ENCODE results near the gene MYG1. TPM values are rescaled to one million over a fixed set of nuclear protein-coding genes. Genes with fewer than 3 reads are reported as not detected.

MYG1 gene
- total RNA-seq, 1 donor from 2014 or later = 48.8 TPM

DNA sequence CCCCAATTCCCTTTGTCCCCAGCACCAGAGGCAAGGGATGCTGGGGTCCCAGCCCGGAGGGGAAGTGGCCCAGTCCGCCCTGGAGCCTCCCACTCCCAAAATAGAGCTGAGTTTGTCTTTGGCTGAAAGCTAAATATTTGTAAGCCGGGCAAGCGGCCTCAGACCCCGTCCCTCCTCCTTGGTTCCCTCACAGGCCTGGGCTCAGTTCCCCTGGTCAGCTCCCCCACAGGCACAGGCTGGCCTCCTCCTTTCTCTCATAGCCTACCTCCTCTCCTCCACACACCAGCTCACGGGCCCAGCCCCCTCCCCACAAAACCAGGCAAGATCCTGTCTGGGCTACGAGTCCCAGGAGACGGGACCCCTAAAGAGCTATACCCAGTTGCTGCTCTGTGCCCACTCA is 35.3 kb downstream of the MYG1 start:
- no peak for DNase-seq (ENCODE audit: low spot score)
- Histone ChIP-seq H3F3A (ENCODE audit: low read depth) (peaks cover 2% of the 10 kb centered on the region), H3K79me2 (ENCODE audit: low read depth) (no peaks in the 10 kb centered on the region), H3K4me3 (no peak overlapping the region), H3K36me3 (no peaks in the 10 kb centered on the region), H3K4me1 (peaks cover 36% of the 10 kb centered on the region), H3K4me2 (peak overlapping the region; percentile 61), H3K9ac (no peak overlapping the region), H3K9me3 (ENCODE audit: low read depth) (no peaks in the 10 kb centered on the region), H3K27ac (no peak overlapping the region), H3K27me3 (no peaks in the 10 kb centered on the region), H2AFZ (replicated peaks) (no peak overlapping the region), H4K20me1 (ENCODE audit: low read depth) (no peaks in the 10 kb centered on the region)
- peaks cover 2% of the 10 kb centered on the region for H3K27me3 Mint-ChIP-seq (ENCODE audit: insufficient read depth, low read depth)
- H3K9me3 Mint-ChIP-seq = no peaks in the 10 kb centered on the region
- peak overlapping the region; percentile 74 for H3K27ac Mint-ChIP-seq
- TF ChIP-seq EZH2phosphoT487 (IDR thresholded peaks at IDR 0.05) (no peak), EZH2 (IDR thresholded peaks at IDR 0.05) (no peak)
- TF ChIP-seq, protein P1, sequence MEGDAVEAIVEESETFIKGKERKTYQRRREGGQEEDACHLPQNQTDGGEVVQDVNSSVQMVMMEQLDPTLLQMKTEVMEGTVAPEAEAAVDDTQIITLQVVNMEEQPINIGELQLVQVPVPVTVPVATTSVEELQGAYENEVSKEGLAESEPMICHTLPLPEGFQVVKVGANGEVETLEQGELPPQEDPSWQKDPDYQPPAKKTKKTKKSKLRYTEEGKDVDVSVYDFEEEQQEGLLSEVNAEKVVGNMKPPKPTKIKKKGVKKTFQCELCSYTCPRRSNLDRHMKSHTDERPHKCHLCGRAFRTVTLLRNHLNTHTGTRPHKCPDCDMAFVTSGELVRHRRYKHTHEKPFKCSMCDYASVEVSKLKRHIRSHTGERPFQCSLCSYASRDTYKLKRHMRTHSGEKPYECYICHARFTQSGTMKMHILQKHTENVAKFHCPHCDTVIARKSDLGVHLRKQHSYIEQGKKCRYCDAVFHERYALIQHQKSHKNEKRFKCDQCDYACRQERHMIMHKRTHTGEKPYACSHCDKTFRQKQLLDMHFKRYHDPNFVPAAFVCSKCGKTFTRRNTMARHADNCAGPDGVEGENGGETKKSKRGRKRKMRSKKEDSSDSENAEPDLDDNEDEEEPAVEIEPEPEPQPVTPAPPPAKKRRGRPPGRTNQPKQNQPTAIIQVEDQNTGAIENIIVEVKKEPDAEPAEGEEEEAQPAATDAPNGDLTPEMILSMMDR (IDR thresholded peaks at IDR 0.05) = no peak
- peaks cover 38% of the 10 kb centered on the region for H3K4me1 Mint-ChIP-seq
- H3K4me3 Mint-ChIP-seq = peak overlapping the region; percentile 41
- no peaks in the 10 kb centered on the region for H3K36me3 Mint-ChIP-seq

DNA sequence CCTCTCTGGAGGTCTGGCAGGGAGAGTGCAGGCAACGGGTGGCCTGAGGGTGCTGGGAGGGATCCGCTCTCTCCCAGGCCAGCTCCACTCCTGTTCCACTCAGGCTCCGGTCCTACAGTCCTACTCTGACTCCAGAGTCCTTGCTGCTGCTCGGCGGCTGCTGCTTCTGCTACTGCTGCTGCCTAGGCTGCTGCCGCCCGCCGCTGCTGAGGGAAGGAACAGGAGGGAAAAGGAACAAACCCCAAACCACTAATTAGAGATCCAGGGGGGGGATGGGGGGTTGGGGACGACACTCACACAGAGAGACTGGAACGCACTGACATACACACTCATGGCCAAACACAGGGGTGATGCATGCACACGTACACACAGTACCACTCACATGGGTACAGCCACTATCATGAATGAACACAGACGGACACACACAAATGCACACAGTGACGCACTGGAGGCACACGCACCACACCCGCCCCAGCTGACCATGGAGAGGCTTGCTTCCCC is 36.7 kb downstream of the MYG1 start, which contains the start of gene SP7:
Gene SP7, minus strand, starts transcription at position 174 of the 501 bp plus-strand sequence. CDS start 708 bp downstream, outside the sequence.
- H3K27me3 Mint-ChIP-seq (ENCODE audit: insufficient read depth, low read depth) = peaks cover 9% of the 10 kb centered on the region
- H3K9me3 Mint-ChIP-seq = no peaks in the 10 kb centered on the region
- no peak within 1 kb of the TSS for H3K9ac ChIP-seq
- TF ChIP-seq EZH2phosphoT487 (IDR thresholded peaks at IDR 0.05) (no peak), EZH2 (IDR thresholded peaks at IDR 0.05) (no peak)
- TF ChIP-seq, protein P1 (IDR thresholded peaks at IDR 0.05) = no peak
- H3K4me1 ChIP-seq = peaks cover 36% of the 10 kb centered on the region
- H3K4me3 ChIP-seq = no peak within 1 kb of the TSS
- DNase-seq (ENCODE audit: low spot score) = peak; percentile 37
- H3K27ac Mint-ChIP-seq = peak within 1 kb of the TSS; percentile 34
- H4K20me1 ChIP-seq (ENCODE audit: low read depth) = no peaks in the 10 kb centered on the region
- no peaks in the 10 kb centered on the region for H3K9me3 ChIP-seq (ENCODE audit: low read depth)
- no peaks in the 10 kb centered on the region for H3K36me3 Mint-ChIP-seq
- H3K4me3 Mint-ChIP-seq = no peak within 1 kb of the TSS
- H3K36me3 ChIP-seq = no peaks in the 10 kb centered on the region
- H3K79me2 ChIP-seq (ENCODE audit: low read depth) = no peaks in the 10 kb centered on the region
- H3K27ac ChIP-seq = no peak within 1 kb of the TSS
- H3K4me2 ChIP-seq = peak within 1 kb of the TSS; percentile 61
- peaks cover 2% of the 10 kb centered on the region for H3F3A ChIP-seq (ENCODE audit: low read depth)
- H3K27me3 ChIP-seq = no peaks in the 10 kb centered on the region
- H3K4me1 Mint-ChIP-seq = peaks cover 38% of the 10 kb centered on the region
- H2AFZ ChIP-seq (replicated peaks) = peak within 1 kb of the TSS; percentile 63

DNA sequence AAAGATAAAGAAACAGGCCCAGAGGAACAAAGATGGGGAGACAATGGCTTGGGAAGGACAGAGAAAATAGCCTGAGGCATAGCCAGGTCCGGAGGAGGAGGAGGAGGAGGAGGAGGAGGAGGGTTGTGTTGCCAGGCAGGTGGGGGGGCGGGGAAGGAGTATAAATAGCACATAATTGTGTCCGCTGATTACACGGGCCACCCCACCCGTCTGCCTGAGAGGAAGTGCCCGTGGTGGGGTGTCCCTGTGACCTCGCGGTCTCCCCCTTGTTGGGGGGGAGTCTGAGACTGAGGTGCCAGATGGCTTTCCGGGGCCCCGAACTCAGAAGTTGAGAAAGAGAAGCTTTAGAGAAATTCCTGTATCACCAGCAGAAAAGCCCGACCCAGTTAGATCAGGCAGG is 38.5 kb downstream of the MYG1 start:
- no peaks in the 10 kb centered on the region for H3K9me3 ChIP-seq (ENCODE audit: low read depth)
- peak overlapping the region; percentile 36 for H3K4me2 ChIP-seq
- DNase-seq (ENCODE audit: low spot score) = no peak
- H3K4me3 ChIP-seq = no peak overlapping the region
- Mint-ChIP-seq H3K27me3 (ENCODE audit: insufficient read depth, low read depth) (peaks cover 16% of the 10 kb centered on the region), H3K27ac (peak overlapping the region; percentile 14), H3K4me1 (peaks cover 37% of the 10 kb centered on the region), H3K4me3 (no peak overlapping the region), H3K9me3 (no peaks in the 10 kb centered on the region), H3K36me3 (no peaks in the 10 kb centered on the region)
- no peaks in the 10 kb centered on the region for H3K79me2 ChIP-seq (ENCODE audit: low read depth)
- no peaks in the 10 kb centered on the region for H4K20me1 ChIP-seq (ENCODE audit: low read depth)
- H3K4me1 ChIP-seq = peaks cover 36% of the 10 kb centered on the region
- TF ChIP-seq EZH2 (IDR thresholded peaks at IDR 0.05) = no peak
- TF ChIP-seq, protein P1 (IDR thresholded peaks at IDR 0.05) = no peak
- TF ChIP-seq EZH2phosphoT487 (IDR thresholded peaks at IDR 0.05) = no peak
- no peaks in the 10 kb centered on the region for H3K27me3 ChIP-seq
- no peaks in the 10 kb centered on the region for H3K36me3 ChIP-seq
- no peak overlapping the region for H3K9ac ChIP-seq
- peak overlapping the region; percentile 99 for H2AFZ ChIP-seq (replicated peaks)
- H3K27ac ChIP-seq = no peak overlapping the region
- H3F3A ChIP-seq (ENCODE audit: low read depth) = peaks cover 2% of the 10 kb centered on the region

Data from neural progenitor cell (in vitro differentiated cells).